GM23338 (cell line): Measurements from ENCODE around the gene GNB5. TPM values are rescaled to one million over a fixed set of nuclear protein-coding genes. Genes with fewer than 3 reads are reported as not detected.

Experiments
- ATAC-seq: fragments of 200-7000 bp; cut with Tn5 transposase; 3 replicates; pipeline ENCODE4 v1.9.1; 2020
- DNase-seq: peaks from one replicate; pipeline ENCODE4 v3.0.0-alpha.2; 2015; ENCODE audit warnings: low spot score
- H2AFZ ChIP-seq: fragments of 200-600 bp; sonication (generic); 2 replicates; pipeline ENCODE4 v1.8.0; 2016; ENCODE audit warnings: antibody characterized with exemption, mild to moderate bottlenecking, moderate library complexity
- H3F3A ChIP-seq: fragments of 200-600 bp; sonication (generic); replicated peaks from 2 replicates; pipeline ENCODE4 v1.8.0; 2017; ENCODE audit warnings: antibody characterized with exemption, mixed run types, low read depth
- H3K27ac ChIP-seq: fragments of 200-600 bp; sonication (generic); 2 replicates; pipeline ENCODE4 v1.6.1; 2016; ENCODE audit warnings: low read depth
- H3K27me3 ChIP-seq: fragments of 200-600 bp; sonication (generic); 2 replicates; pipeline ENCODE4 v1.8.0; 2016; ENCODE audit warnings: mild to moderate bottlenecking, mixed run types, moderate library complexity; ENCODE audit not compliant: insufficient read depth
- H3K36me3 ChIP-seq: fragments of 200-600 bp; sonication (generic); 2 replicates; pipeline ENCODE4 v1.8.0; 2016; ENCODE audit warnings: mild to moderate bottlenecking; ENCODE audit not compliant: insufficient read depth
- H3K4me1 ChIP-seq: fragments of 200-600 bp; sonication (generic); 2 replicates; pipeline ENCODE4 v1.8.0; 2016; ENCODE audit warnings: mild to moderate bottlenecking, moderate library complexity; ENCODE audit not compliant: insufficient read depth
- H3K4me2 ChIP-seq: fragments of 200-600 bp; sonication (generic); 2 replicates; pipeline ENCODE4 v1.7.1; 2017; ENCODE audit warnings: mixed run types
- H3K4me3 ChIP-seq: fragments of 200-600 bp; sonication (generic); 2 replicates; pipeline ENCODE4 v1.6.1; 2016; ENCODE audit warnings: mixed run types
- H3K79me2 ChIP-seq: fragments of 200-600 bp; sonication (generic); replicated peaks from 2 replicates; pipeline ENCODE4 v1.8.0; 2017; ENCODE audit warnings: mild to moderate bottlenecking; ENCODE audit not compliant: insufficient read depth
- H3K9me2 ChIP-seq: fragments of 200-600 bp; sonication (generic); 2 replicates; pipeline ENCODE4 v1.8.0; 2017; ENCODE audit not compliant: insufficient read depth
- H4K20me1 ChIP-seq: fragments of 200-600 bp; sonication (generic); replicated peaks from 2 replicates; pipeline ENCODE4 v1.8.0; 2017; ENCODE audit warnings: mild to moderate bottlenecking; ENCODE audit not compliant: insufficient read depth
- H3K27ac Mint-ChIP-seq: 2 replicates; pipeline ENCODE4 v1.8.0; 2020; ENCODE audit warnings: inconsistent platforms, mild to moderate bottlenecking, moderate library complexity, mixed read lengths
- H3K27me3 Mint-ChIP-seq: 3 replicates; pipeline ENCODE4 v1.8.0; 2022; ENCODE audit warnings: low read depth, mild to moderate bottlenecking, moderate library complexity, mixed read lengths, inconsistent platforms; ENCODE audit not compliant: insufficient read depth, poor library complexity
- H3K36me3 Mint-ChIP-seq: 3 replicates; pipeline ENCODE4 v1.8.0; 2021; ENCODE audit warnings: low read depth, mild to moderate bottlenecking, inconsistent platforms, moderate library complexity, mixed read lengths
- H3K4me1 Mint-ChIP-seq: 3 replicates; pipeline ENCODE4 v1.8.0; 2020; ENCODE audit warnings: mild to moderate bottlenecking, inconsistent platforms, mixed read lengths
- H3K4me3 Mint-ChIP-seq: 3 replicates; pipeline ENCODE4 v1.8.0; 2021; ENCODE audit warnings: moderate library complexity, mild to moderate bottlenecking, inconsistent platforms, mixed read lengths
- H3K9me3 Mint-ChIP-seq: 3 replicates; pipeline ENCODE4 v1.8.0; 2020; ENCODE audit warnings: moderate library complexity, mild to moderate bottlenecking, inconsistent platforms, mixed read lengths
- CREB1 ChIP-seq: fragments of 250-450 bp; sonication (Bioruptor Pico); IDR thresholded peaks from 2 replicates; pipeline ENCODE4 v1.5.0; 2020; ENCODE audit warnings: low read depth, mild to moderate bottlenecking, moderate library complexity
- CTCF ChIP-seq, 2 experiments: fragments of 200-600 bp in 1 of 2; sonication (generic) in 1 of 2; conservative IDR thresholded peaks; 2 replicates each; pipeline versions ENCODE4 v1.5.1 to v1.6.1; 2016 to 2017; ENCODE audit warnings: antibody characterized with exemption in 2 of 2, low read depth in 2 of 2, mild to moderate bottlenecking in 2 of 2, moderate library complexity in 1 of 2
- ETS1 ChIP-seq: IDR thresholded peaks from 2 replicates; pipeline ENCODE4 v1.6.1; 2016; ENCODE audit warnings: antibody characterized with exemption
- EZH2 ChIP-seq: fragments of 200-600 bp; sonication (generic); IDR thresholded peaks from one replicate; pipeline ENCODE4 v1.8.0; 2017; ENCODE audit warnings: antibody characterized with exemption, mild to moderate bottlenecking, low read depth; ENCODE audit not compliant: unreplicated experiment
- EZH2phosphoT487 ChIP-seq: fragments of 200-600 bp; sonication (generic); IDR thresholded peaks from one replicate; pipeline ENCODE4 v1.8.1; 2018; ENCODE audit warnings: antibody characterized with exemption; ENCODE audit not compliant: unreplicated experiment
- JUNB ChIP-seq: IDR thresholded peaks from one replicate; pipeline ENCODE4 v1.6.1; 2016; ENCODE audit warnings: antibody characterized with exemption; ENCODE audit not compliant: unreplicated experiment
- NANOG ChIP-seq: IDR thresholded peaks from 2 replicates; pipeline ENCODE4 v1.6.1; 2016; ENCODE audit warnings: antibody characterized with exemption, borderline replicate concordance
- POLR2AphosphoS5 ChIP-seq: IDR thresholded peaks from 2 replicates; pipeline ENCODE4 v1.6.1; 2016; ENCODE audit warnings: antibody characterized with exemption, low read depth
- REST ChIP-seq: IDR thresholded peaks from one replicate; pipeline ENCODE4 v1.6.1; 2018; ENCODE audit warnings: antibody characterized with exemption; ENCODE audit not compliant: unreplicated experiment
- STAT1 ChIP-seq: IDR thresholded peaks from one replicate; pipeline ENCODE4 v1.6.1; 2016; ENCODE audit warnings: antibody characterized with exemption; ENCODE audit not compliant: unreplicated experiment
- ZNF114 ChIP-seq: fragments of 250-450 bp; sonication (Bioruptor Pico); IDR thresholded peaks from 2 replicates; pipeline ENCODE4 v1.5.0; 2020; ENCODE audit warnings: mild to moderate bottlenecking, moderate library complexity
- ZNF331 ChIP-seq: fragments of 250-450 bp; sonication (Bioruptor Pico); IDR thresholded peaks from 2 replicates; pipeline ENCODE4 v1.5.0; 2020; ENCODE audit warnings: low read depth, mild to moderate bottlenecking, moderate library complexity
- polyA plus RNA-seq: library from polyadenylated mRNA; unstranded; fragments of >200 nt; fragmentation: Nextera tagmentation; extraction: Ambion mirVana; gene quantifications from 2 replicates; pipeline ENCODE4 v1.2.1, GENCODE V29; 2016
- total RNA-seq: library from RNA; depleted of rRNA; stranded (reverse); fragments of >200 nt; shearing (Covaris generic); gene quantifications from 2 replicates; pipeline ENCODE4 v1.2.3, GENCODE V29; 2014

GNB5 gene
- total and polyA plus RNA-seq, 2 experiments from 2014 or later = 23.0 to 40.8 TPM

- peaks cover 55% of the 10 kb centered on the region for H3K36me3 Mint-ChIP-seq
Measured at GRCh38 chr15:52218816-52219215, 27.6 kb upstream of the GNB5 start.

GRCh38 chr15:52218371-52218770, 27.2 kb upstream of the GNB5 start:
- no peaks in the 10 kb centered on the region; the same call in 1 of the 2 replicates for H4K20me1 ChIP-seq
- peaks cover 5% of the 10 kb centered on the region for H3K27me3 Mint-ChIP-seq
- no peaks in the 10 kb centered on the region for H3K9me2 ChIP-seq
- no peaks in the 10 kb centered on the region for H3K9me3 Mint-ChIP-seq
- H3K4me1 Mint-ChIP-seq = no peaks in the 10 kb centered on the region
- H3K4me3 Mint-ChIP-seq = no peak overlapping the region
- peaks cover 14% of the 10 kb centered on the region for H3K36me3 ChIP-seq
- no peak overlapping the region for H2AFZ ChIP-seq
- H3K4me2 ChIP-seq = no peak overlapping the region
- peaks cover 3% of the 10 kb centered on the region; the same call in 1 of the 2 replicates for H3F3A ChIP-seq
- ATAC-seq (no peak), DNase-seq (no peak)
- no peak overlapping the region for H3K4me3 ChIP-seq
- H3K4me1 ChIP-seq = no peaks in the 10 kb centered on the region
- no peaks in the 10 kb centered on the region for H3K27me3 ChIP-seq
- no peak overlapping the region for H3K27ac Mint-ChIP-seq
- H3K79me2 ChIP-seq = no peaks in the 10 kb centered on the region
- no peak overlapping the region for H3K27ac ChIP-seq
- H3K36me3 Mint-ChIP-seq = peaks cover 56% of the 10 kb centered on the region
- TF ChIP-seq JUNB (no peak), REST (no peak), ZNF331 (no peak), NANOG (no peak), ETS1 (no peak), POLR2AphosphoS5 (no peak), EZH2phosphoT487 (no peak), CREB1 (CRISPR knock-in tag) (no peak), CTCF (conservative IDR thresholded peaks at IDR 0.05; ENCODE audit: low read depth in 2 of 2) (no peak), EZH2 (no peak), STAT1 (no peak), ZNF114 (no peak)

More at GRCh38 chr15:52218816-52219215, 27.6 kb upstream of the GNB5 start:
- Histone ChIP-seq H3K27ac (no peak overlapping the region), H3K4me3 (no peak overlapping the region), H3K79me2 (no peaks in the 10 kb centered on the region), H3K9me2 (no peaks in the 10 kb centered on the region), H3K36me3 (peaks cover 19% of the 10 kb centered on the region), H3K4me2 (no peak overlapping the region), H2AFZ (no peak overlapping the region), H3F3A (peaks cover 3% of the 10 kb centered on the region; the same call in 1 of the 2 replicates), H4K20me1 (no peaks in the 10 kb centered on the region; the same call in 1 of the 2 replicates), H3K4me1 (no peaks in the 10 kb centered on the region), H3K27me3 (no peaks in the 10 kb centered on the region)
- ATAC-seq (no peak), DNase-seq (no peak)
- Mint-ChIP-seq H3K4me1 (no peaks in the 10 kb centered on the region), H3K9me3 (no peaks in the 10 kb centered on the region), H3K4me3 (no peak overlapping the region), H3K27me3 (peaks cover 5% of the 10 kb centered on the region), H3K27ac (no peak overlapping the region)
- no peak for TF ChIP-seq ETS1
- TF ChIP-seq EZH2 = no peak
- no peak for TF ChIP-seq ZNF114
